ENCODE results near the gene PKP1.
"Not testable (repeated sequence)": the region's sequence is repeated elsewhere in the genome, so short reads cannot be mapped to it uniquely, and the experiment has no call there.

Gene PKP1

GRCh38 chr1:201282931-201283829, at the start of gene PKP1:
TSS of gene PKP1 (plus strand) at chr1:201283506. CDS start at chr1:201283703, 197 bp downstream.
- Mint-ChIP-seq H3K9me3 (no peaks in the 10 kb centered on the region), H3K4me1 (peaks cover 7% of the 10 kb centered on the region), H3K4me3 (peak within 1 kb of the TSS; percentile 57), H3K27me3 (peaks cover 62% of the 10 kb centered on the region), H3K27ac (no peak within 1 kb of the TSS), H3K36me3 (no peaks in the 10 kb centered on the region)
- ATAC-seq = peak; percentile 18

DNA sequence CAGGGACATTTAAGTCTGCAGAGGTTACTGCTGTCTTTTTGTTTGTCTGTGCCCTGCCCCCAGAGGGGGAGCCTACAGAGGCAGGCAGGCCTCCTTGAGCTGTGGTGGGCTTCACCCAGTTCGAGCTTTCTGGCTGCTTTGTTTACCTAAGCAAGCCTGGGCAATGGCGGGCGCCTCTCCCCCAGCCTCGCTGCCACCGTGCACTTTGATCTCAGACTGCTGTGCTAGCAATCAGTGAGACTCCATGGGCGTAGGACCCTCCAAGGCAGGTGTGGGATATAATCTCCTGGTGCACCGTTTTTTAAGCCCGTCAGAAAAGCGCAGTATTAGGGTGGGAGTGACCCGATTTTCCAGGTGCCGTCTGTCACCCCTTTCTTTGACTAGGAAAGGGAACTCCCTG, 43.7 kb upstream of the PKP1 start:
- H3K27me3 Mint-ChIP-seq = peaks cover 40% of the 10 kb centered on the region
- not testable (repeated sequence) for H3K4me1 Mint-ChIP-seq, H3K27ac Mint-ChIP-seq, H3K36me3 Mint-ChIP-seq, H3K4me3 Mint-ChIP-seq, ATAC-seq, H3K9me3 Mint-ChIP-seq

- H3K27ac Mint-ChIP-seq = no peak overlapping the region
- H3K9me3 Mint-ChIP-seq = no peaks in the 10 kb centered on the region
- H3K27me3 Mint-ChIP-seq = peaks cover 45% of the 10 kb centered on the region
- no peaks in the 10 kb centered on the region for H3K36me3 Mint-ChIP-seq
- no peaks in the 10 kb centered on the region for H3K4me1 Mint-ChIP-seq
- ATAC-seq = no peak
- no peak overlapping the region for H3K4me3 Mint-ChIP-seq
Observed at GRCh38 chr1:201240171-201240570, 43.1 kb upstream of the PKP1 start.

GRCh38 chr1:201241736-201242135, 41.6 kb upstream of the PKP1 start:
- ATAC-seq = no peak
- Mint-ChIP-seq H3K27ac (no peak overlapping the region), H3K4me3 (no peak overlapping the region), H3K36me3 (no peaks in the 10 kb centered on the region), H3K27me3 (peaks cover 50% of the 10 kb centered on the region), H3K4me1 (no peaks in the 10 kb centered on the region), H3K9me3 (no peaks in the 10 kb centered on the region)

DNA sequence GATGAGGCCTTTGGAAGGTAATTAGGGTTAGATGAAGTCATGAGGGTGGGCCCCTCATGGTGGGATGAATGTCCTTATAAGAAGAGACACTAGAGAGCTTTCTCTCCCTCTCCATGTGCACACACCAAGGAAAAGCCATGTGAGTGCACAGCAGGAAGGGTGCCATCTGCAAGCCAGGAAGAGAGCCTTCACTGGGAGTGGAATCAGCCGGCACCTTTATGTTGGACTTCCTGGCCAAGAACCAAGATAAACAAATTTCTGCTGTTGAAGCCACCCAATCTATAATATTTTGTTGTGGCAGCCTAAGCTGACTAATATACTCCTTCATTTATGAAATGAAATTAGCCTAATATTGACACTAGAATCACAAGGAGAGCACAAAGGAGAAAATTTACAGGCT, 38.2 kb upstream of the PKP1 start:
- ATAC-seq = no peak
- H3K36me3 Mint-ChIP-seq = no peaks in the 10 kb centered on the region
- H3K27me3 Mint-ChIP-seq = peaks cover 57% of the 10 kb centered on the region
- H3K27ac Mint-ChIP-seq = no peak overlapping the region
- no peaks in the 10 kb centered on the region for H3K4me1 Mint-ChIP-seq
- H3K9me3 Mint-ChIP-seq = no peaks in the 10 kb centered on the region
- no peak overlapping the region for H3K4me3 Mint-ChIP-seq

GRCh38 chr1:201248721-201249559, 34.4 kb upstream of the PKP1 start:
- no peak overlapping the region for H3K27ac Mint-ChIP-seq

DNA sequence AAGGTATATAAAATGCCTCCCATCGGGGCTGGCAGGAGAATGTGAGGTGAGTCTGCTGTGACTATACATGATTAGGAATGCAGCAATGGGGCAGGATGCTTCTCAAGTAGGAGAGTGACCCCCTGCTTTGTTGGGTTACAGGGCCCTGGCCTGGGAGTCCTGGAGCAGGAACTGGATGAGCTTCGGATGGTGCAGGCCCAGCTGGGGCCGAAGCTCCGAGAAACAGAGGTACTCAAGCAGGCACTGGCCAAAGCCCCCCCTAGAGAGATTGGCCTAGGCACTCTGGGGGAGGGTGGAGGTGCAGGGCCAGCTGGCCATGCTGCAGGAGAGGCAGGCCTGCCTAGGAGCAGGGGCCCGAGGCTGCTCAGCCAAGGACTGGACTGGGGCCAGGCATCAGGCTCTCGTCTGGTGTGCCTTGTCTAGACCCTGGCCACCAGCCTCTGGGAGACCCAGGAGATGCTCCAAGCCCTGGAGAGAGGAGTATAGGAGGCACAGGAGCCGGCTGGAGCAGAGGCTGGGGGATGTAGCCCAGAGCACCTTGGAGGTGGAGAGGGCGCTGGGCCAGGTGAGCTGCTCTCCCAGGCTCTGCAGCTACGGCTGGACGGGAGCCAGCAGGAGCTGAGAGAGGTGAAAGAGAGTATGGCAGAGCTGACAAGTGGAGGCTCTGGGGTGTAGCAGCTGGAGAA, 32.8 kb upstream of the PKP1 start:
- Mint-ChIP-seq H3K9me3 (no peaks in the 10 kb centered on the region), H3K27me3 (peaks cover 34% of the 10 kb centered on the region), H3K4me3 (no peak overlapping the region), H3K4me1 (no peaks in the 10 kb centered on the region), H3K36me3 (no peaks in the 10 kb centered on the region), H3K27ac (no peak overlapping the region)
- ATAC-seq = peak; percentile 4

More at GRCh38 chr1:201248721-201249559, 34.4 kb upstream of the PKP1 start:
- Mint-ChIP-seq H3K27me3 (peaks cover 45% of the 10 kb centered on the region), H3K4me1 (no peaks in the 10 kb centered on the region), H3K9me3 (no peaks in the 10 kb centered on the region), H3K36me3 (no peaks in the 10 kb centered on the region), H3K4me3 (no peak overlapping the region)
- ATAC-seq = no peak

- no peaks in the 10 kb centered on the region for H3K36me3 Mint-ChIP-seq
- no peak for ATAC-seq
- H3K27ac Mint-ChIP-seq = no peak overlapping the region
- no peaks in the 10 kb centered on the region for H3K4me1 Mint-ChIP-seq
- no peaks in the 10 kb centered on the region for H3K9me3 Mint-ChIP-seq
- H3K27me3 Mint-ChIP-seq = peaks cover 33% of the 10 kb centered on the region
- no peak overlapping the region for H3K4me3 Mint-ChIP-seq
Observed at GRCh38 chr1:201251411-201251810, 31.9 kb upstream of the PKP1 start.

- no peak for ATAC-seq
- H3K36me3 Mint-ChIP-seq = no peaks in the 10 kb centered on the region
- H3K27me3 Mint-ChIP-seq = peaks cover 33% of the 10 kb centered on the region
- H3K9me3 Mint-ChIP-seq = no peaks in the 10 kb centered on the region
- H3K27ac Mint-ChIP-seq = no peak overlapping the region
- no peaks in the 10 kb centered on the region for H3K4me1 Mint-ChIP-seq
- H3K4me3 Mint-ChIP-seq = no peak overlapping the region
Observed at GRCh38 chr1:201251851-201252430, 31.4 kb upstream of the PKP1 start.

DNA sequence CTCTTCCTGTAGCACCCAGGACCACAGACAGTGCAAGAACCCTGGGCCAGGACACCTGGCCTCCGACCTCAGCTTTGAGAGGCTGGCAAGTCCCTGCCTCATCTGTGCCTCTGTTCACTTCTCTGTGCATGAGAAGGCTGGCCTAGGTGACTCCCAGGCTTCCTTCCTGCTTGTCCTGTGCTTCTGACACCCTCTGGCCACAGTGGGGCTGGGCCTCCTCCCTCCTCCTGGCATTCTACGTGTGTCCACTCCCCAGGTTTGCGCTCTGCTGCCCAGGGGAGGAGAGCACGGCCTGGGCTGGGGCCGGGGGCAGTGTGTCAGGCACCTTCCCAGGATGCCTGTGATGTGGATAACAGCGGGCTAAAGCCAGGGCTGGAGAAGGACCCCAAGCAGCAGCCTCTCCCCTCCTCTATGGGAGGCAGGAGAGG, 30.3 kb upstream of the PKP1 start:
- Mint-ChIP-seq H3K4me1 (no peaks in the 10 kb centered on the region), H3K27ac (no peak overlapping the region), H3K4me3 (no peak overlapping the region), H3K9me3 (no peaks in the 10 kb centered on the region), H3K27me3 (peaks cover 33% of the 10 kb centered on the region), H3K36me3 (no peaks in the 10 kb centered on the region)
- no peak for ATAC-seq

DNA sequence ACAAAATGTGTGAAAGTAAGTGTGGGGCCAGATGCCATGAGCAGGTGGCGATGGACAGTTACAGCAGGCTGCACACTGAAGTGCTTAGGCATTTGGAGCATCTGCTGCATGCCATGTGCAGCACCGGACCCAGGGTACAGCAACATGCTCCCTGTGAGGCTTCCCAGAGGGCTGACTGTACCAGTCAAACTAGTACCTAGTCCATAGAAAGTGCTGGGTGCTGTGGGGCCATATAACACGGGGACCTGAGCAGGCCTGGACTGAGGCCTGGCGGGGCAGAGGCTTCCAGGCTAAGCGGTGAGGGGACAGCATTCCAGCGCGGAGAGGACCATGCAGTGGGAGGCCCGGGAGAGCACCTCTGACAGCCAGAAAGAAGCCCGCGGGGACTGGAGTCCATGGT, 29.9 kb upstream of the PKP1 start:
- no peak overlapping the region for H3K4me3 Mint-ChIP-seq
- H3K9me3 Mint-ChIP-seq = no peaks in the 10 kb centered on the region
- peaks cover 33% of the 10 kb centered on the region for H3K27me3 Mint-ChIP-seq
- no peak overlapping the region for H3K27ac Mint-ChIP-seq
- H3K36me3 Mint-ChIP-seq = no peaks in the 10 kb centered on the region
- H3K4me1 Mint-ChIP-seq = no peaks in the 10 kb centered on the region
- ATAC-seq = no peak

DNA sequence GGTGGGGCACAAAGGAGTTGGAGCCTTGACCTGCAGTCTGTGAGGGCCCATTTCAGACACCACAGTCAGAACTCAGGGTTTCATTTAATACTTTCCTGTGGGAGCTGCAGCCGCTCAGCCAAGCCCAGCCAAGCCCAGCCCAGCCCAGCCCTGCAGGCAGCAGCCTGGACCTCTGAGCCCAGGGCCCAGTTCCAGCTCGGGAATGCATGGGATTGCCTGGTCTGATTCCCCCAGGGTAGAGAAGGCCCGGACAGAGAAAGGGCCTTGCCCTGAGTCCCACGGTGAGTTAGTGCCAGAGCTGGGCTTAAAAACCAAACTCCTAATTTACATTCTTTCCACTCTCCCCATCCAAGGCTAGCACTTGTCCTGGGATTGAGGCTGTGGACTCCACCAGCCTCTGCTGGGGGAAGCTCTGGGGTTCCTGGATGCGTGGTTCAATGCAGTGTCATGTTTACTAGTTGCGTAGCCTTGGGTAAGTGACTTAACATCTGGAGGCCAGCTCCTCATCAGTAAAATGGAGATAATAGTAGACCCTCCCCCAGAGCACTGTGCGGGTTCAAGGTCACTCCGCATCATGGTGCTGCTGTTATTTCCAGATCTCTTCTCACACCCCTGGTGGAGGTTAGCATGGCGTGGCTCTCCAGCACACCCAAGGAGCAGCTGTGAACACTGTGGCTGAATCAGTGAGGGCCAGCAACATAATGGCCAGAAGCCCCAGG, 29.2 kb upstream of the PKP1 start:
- Mint-ChIP-seq H3K9me3 (no peaks in the 10 kb centered on the region), H3K4me3 (no peak overlapping the region), H3K36me3 (no peaks in the 10 kb centered on the region), H3K27me3 (peaks cover 31% of the 10 kb centered on the region), H3K4me1 (no peaks in the 10 kb centered on the region), H3K27ac (no peak overlapping the region)
- no peak for ATAC-seq

DNA sequence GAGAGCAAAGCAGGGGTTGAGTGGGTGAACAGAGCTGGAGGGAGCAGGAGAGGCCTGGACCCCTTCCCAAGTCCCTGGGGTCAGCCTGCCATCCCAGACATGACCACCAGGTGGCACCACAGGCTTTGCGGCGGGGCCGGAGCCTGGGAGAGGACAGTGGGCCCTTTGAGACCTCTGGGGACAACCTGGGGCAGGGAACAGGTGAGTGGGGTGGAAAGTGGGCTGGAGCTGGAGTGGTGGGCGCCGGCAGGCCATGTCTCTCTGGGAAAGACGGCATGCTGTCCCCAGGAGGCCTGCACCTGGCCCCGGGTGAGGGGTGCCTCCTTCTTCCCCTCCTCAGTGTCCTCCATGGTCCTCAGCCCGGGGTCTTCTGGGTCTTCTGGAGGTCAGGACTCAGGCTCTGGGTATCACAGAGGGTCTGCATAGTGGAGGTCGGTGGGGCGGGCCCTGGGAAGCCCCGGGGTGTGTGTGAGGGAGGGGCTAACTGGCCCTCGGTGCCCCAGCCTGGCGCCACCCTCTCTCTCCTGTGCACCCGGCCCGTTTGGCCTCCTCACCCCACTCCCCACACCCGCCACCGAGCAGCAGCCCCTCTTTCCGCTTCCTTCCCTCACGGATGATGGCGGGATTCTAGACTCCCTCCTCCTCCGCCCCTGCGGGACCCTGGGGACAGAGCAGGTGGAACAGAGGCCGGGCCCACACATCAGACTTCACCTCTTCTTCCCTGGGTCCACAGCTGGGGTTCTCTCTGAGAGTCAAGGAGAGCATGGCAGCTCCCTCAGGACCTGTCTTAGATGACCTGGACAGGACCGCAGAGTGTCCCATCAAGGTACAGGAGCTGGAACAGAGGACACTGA, 28.5 kb upstream of the PKP1 start:
- ATAC-seq = peak; percentile 42
- Mint-ChIP-seq H3K4me1 (no peaks in the 10 kb centered on the region), H3K9me3 (no peaks in the 10 kb centered on the region), H3K27me3 (peaks cover 23% of the 10 kb centered on the region), H3K36me3 (no peaks in the 10 kb centered on the region), H3K4me3 (no peak overlapping the region), H3K27ac (no peak overlapping the region)
